ENCODE data around the gene ST3GAL2.

DNA sequence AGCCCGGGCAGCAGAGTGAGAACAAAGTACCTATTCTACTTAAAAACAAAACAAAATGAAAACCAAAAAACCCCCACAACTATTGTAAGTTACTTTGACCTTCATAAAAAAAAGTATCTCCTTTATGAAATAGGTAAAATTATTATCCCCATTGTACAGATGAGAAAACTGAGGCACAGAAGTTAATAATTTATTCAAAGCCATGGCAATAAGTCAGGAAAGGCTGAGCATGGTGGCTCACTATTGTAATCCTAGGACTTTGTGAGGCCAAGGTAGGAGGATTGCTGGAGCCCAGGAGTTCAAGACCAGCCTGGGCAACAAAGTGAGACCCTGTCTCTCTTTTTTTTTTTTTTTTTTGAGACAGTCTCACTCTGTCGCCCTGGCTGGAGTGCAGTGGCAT is 46.0 kb upstream of the ST3GAL2 start:
- no peak for TF ChIP-seq RAD21 (IDR thresholded peaks at IDR 0.05; ENCODE audit: low read depth)
- no peak for TF ChIP-seq TAF1 (IDR thresholded peaks at IDR 0.05; ENCODE audit: low read depth)
- no peak for TF ChIP-seq EP300 (IDR thresholded peaks at IDR 0.05; ENCODE audit: borderline replicate concordance)
- TF ChIP-seq, protein P1, sequence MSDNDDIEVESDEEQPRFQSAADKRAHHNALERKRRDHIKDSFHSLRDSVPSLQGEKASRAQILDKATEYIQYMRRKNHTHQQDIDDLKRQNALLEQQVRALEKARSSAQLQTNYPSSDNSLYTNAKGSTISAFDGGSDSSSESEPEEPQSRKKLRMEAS (IDR thresholded peaks at IDR 0.05): no peak
- TF ChIP-seq, protein P2, sequence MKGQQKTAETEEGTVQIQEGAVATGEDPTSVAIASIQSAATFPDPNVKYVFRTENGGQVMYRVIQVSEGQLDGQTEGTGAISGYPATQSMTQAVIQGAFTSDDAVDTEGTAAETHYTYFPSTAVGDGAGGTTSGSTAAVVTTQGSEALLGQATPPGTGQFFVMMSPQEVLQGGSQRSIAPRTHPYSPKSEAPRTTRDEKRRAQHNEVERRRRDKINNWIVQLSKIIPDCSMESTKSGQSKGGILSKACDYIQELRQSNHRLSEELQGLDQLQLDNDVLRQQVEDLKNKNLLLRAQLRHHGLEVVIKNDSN (IDR thresholded peaks at IDR 0.05): no peak
- no peak for TF ChIP-seq TCF12 (IDR thresholded peaks at IDR 0.05; ENCODE audit: low read depth)
- TF ChIP-seq YY1 (IDR thresholded peaks at IDR 0.05; ENCODE audit: low read depth): no peak
- no peak for TF ChIP-seq NFIC (IDR thresholded peaks at IDR 0.05)
- no peak for TF ChIP-seq CEBPB (IDR thresholded peaks at IDR 0.05)
- TF ChIP-seq, protein P3, sequence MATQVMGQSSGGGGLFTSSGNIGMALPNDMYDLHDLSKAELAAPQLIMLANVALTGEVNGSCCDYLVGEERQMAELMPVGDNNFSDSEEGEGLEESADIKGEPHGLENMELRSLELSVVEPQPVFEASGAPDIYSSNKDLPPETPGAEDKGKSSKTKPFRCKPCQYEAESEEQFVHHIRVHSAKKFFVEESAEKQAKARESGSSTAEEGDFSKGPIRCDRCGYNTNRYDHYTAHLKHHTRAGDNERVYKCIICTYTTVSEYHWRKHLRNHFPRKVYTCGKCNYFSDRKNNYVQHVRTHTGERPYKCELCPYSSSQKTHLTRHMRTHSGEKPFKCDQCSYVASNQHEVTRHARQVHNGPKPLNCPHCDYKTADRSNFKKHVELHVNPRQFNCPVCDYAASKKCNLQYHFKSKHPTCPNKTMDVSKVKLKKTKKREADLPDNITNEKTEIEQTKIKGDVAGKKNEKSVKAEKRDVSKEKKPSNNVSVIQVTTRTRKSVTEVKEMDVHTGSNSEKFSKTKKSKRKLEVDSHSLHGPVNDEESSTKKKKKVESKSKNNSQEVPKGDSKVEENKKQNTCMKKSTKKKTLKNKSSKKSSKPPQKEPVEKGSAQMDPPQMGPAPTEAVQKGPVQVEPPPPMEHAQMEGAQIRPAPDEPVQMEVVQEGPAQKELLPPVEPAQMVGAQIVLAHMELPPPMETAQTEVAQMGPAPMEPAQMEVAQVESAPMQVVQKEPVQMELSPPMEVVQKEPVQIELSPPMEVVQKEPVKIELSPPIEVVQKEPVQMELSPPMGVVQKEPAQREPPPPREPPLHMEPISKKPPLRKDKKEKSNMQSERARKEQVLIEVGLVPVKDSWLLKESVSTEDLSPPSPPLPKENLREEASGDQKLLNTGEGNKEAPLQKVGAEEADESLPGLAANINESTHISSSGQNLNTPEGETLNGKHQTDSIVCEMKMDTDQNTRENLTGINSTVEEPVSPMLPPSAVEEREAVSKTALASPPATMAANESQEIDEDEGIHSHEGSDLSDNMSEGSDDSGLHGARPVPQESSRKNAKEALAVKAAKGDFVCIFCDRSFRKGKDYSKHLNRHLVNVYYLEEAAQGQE (IDR thresholded peaks at IDR 0.05; ENCODE audit: low read depth): no peak
- no peak for TF ChIP-seq EGR1 (IDR thresholded peaks at IDR 0.05)
- no peak for TF ChIP-seq TEAD4 (IDR thresholded peaks at IDR 0.05)
- no peak for TF ChIP-seq CREB1 (IDR thresholded peaks at IDR 0.05; ENCODE audit: low read depth)
